Stimulated activated CD4-positive, alpha-beta T cell treated with anti-CD3 and anti-CD28 coated beads, Interleukin-4, amount 100 ng/mL, for 24 hours (primary cell): Measurements from ENCODE around the gene AHNAK2.

Experiments used
- DNase-seq: peaks from one replicate; pipeline ENCODE4 v3.0.0-alpha.2; 2020

The AHNAK2 gene

DNA sequence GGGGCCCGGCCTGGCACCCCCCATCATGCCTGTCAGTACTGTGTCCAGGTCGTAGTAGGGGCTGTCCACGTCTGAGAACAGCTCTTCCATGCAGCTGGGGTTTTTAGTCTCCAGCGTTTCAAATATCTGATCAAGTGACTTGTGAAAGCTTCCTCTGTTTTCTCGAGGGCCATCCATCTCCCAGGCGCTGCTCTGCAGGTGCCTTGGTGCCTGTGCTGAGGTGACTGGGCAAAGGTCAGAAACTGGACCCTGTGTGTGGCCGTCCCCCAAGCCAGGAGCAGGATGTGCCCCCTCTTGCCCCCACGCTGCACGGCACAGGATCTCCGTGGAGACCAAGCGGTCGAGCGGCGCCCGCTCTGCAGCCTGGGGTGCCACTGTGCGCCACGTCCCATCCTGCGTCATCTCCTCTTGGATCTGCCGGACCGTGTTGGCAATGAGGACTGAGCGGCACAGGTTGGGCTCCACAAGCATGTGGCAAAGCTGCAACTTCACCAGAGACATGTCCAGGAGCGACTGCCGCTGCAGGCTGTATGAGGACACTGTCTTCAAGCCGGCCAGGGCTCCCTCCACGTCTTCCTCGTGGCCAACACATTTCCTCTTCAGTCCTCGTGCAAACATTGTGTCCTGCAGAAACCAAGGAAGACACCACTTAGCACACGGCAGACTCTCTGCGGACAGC, 33.3 kb upstream of the AHNAK2 start:
- no peak for DNase-seq

DNA sequence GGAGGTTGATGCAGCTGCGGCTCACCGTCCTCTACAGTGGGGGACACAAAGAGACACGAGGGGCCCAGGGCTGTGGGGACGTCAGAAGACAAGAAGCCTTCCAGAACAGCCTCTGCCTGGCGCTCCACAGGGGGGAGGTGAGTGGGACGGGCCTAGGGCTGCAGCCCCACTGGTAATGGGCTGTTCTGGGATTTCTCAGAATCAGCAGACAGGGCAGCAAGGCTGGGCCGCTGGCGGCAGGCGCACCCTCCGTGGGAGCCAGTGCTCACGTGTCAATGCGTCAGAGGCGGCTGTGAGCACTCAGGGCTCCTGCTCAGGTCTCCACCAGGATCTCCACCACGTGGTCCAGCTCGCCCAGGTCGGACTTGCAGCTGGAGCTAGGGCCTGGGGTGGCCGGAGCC, 32.7 kb upstream of the AHNAK2 start:
- DNase-seq = no peak

DNA sequence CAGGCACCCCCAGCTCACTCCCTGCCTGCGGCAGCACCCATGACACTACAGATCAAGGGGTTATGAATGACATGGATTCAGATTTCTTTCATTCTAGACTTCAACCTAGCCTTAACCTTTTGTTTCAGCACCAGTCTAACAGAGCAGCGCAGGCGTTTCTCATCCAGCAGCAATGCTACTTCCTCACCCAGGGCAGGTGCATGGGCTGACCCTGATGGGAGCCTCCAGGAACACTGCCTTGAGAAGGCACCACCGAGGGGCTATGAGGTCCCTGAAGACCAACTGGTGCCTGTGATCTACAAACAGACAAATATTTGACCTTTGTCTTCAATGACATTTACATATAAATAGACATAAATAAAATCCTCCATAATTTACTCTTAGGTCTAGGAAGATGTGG, 31.9 kb upstream of the AHNAK2 start:
- no peak for DNase-seq

DNA sequence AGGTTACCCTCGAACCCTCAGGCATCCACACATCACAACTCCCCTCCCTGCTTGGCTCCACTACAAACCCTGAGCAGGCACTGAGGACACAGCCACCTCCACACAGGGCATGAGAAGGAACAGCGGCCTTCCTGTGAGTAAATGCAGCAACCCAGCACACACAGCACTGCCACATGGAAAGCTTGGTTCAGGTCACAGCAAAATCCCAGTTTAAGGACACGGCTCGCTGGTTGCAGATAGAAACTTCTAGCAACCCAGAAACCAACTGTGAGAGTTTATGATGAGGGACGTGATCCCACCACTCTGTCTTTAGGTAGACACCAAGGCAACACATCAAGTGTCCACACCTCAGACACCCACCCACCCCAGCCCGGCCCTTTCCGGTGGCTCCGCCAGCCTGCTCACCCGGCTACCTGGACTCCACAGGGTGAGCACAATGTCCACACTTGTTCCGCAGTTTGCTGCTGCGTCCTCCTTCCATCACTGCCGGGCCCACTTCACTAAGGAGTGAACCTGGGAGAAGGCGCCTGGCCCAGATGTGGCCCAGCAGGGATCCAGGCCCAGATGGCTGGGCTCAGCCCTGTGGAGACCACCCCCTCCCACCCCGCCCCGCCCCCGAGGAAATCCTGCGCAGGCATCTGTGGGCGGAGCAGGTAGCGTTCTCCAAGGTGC, 29.6 kb upstream of the AHNAK2 start:
- DNase-seq = no peak

DNA sequence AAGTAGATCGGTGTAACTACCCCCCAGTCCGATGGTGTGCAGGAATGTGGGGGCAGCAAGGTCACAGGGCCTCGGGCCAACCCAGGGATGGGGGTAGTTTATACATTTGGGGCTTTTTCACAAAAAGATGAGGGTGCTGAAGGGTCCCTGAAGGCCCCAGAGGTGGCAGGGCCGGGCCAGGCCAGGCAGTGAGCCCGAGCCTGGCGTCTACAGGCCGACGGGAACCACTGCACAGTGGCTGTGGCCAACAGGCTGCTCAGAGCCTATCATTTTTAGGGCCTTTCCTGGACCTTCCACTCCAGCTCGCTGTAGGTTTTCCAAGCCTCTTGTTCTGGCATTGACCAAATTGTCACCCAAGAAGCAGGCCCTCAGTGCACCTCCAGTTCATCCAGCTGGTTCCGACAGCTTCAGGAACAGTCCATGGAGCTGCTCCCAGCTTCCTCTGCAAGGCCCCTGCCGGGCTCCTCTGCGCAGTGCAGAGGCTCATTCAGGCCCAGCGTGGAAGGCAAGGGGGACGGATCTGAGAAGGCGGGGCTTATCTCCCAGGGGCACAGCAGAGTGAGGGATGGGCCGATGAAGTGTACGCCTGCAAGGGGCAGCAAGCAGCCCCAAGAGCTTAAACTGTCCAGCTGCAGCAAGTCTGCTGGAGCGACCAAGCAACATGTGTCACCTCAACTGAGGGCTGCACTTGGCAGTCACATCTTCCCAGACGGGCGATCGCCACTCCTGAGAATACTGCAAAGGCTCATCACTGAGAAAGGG, 28.8 kb upstream of the AHNAK2 start:
- no peak for DNase-seq

DNA sequence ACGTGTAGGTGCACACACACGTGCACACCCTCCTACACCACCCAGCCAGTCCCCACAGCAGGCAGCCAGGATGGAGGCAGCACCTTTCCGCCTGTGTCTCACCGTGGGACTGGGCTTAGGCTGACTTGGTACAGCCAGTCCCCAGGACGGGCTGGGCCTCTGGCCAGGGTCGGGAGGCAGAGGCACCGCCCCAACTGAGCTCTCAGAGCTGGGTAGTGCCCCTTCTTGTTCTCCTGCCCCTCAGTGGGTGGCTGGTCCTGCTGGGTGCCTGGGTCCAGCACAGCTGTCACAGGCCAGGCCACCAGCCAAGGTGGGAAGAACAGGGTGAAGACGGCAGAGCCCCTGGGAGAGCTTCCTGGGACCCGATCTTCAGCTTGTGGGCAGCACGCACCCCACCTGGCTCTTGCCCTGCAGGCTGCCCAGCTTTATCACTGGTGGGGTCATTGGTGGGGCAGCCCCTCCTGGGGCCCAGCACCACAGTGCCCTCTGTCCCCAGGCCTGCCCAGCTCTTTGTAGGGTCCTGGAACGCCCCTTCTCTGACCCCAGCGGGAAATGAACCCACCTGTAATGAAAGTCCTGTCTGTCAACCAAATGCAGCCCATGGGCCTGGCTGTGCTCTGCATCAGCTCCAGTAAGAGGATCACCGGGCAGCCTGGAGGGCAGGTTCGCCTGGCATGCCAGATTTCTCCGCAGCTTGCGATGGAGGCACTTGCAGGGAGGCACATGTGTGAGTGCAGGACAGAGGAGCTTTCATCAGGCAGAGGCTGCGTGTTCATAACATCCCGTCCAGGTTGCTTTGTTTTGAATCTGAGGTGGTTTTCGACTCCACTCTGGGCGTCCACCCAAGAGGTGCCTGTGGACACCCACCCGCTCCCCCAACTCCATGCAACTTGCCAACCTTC, 28.0 kb upstream of the AHNAK2 start:
- DNase-seq = no peak

DNA sequence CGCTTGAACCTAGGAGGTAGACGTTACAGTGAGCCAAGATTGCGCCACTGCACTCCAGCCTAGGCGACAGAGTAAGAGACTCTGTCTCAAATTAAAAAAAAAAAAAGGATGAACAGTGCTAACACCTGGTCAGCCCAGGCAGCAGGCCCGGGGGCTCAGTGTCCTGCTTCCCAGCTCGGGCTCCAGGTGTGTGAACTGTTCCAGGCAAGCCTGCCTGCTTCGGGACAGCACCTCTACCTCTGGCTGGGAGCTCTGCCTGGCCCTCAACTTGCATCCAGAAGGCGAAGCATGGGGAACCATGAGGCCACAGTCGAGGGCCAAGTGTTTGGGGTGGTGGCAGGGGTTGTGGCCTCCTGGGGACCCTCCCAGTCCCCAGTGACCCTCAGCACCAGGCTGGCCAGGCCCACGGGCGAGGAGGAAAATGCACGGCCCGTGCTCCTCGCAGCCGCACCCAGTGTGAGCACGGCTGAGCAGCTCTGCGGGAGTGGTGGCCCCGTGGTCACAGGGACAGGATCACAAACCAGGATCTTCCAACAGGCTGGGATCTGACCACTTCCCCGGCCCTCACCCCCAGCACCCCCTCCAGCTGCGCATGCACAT, 27.3 kb upstream of the AHNAK2 start:
- no peak for DNase-seq

DNA sequence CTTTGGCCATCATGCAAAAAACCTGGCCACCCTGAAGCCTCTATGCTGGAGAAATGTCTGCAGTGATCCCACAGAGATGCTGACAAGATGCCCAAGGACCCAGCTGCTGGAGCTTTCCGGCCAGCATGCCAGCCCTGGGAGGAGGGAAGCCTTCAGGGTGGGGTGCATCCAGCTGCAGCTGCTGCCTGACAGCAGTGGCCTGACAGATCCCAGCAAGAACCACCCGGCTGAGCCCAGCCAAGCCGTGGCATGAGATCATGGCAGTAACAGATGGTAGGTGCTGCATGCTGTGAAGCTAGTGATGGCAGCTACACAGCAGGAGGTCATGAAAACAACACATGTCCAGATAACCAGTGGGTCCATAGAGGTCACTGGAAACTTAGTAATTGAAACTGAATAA, 21.2 kb upstream of the AHNAK2 start:
- DNase-seq = no peak

DNA sequence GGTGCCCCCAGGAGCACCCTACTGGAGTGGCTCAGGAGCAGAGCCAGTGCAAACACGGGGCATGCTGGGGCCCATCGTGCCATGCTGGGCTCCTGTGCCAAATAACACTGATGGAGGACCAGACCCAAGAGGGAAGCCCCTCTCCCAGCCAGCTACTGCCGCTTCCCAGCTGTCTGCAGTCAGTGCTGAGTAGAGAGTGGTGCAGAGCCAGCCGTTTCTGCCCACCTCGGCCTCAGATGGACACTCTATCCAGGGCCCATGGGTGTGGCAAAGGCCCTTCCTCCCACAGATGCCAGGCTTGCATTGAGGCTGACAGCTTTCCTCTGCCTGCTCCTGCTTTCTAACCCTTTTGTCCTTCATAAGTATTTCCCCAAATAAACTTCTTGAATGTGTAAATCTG, 20.6 kb upstream of the AHNAK2 start:
- DNase-seq = no peak

DNA sequence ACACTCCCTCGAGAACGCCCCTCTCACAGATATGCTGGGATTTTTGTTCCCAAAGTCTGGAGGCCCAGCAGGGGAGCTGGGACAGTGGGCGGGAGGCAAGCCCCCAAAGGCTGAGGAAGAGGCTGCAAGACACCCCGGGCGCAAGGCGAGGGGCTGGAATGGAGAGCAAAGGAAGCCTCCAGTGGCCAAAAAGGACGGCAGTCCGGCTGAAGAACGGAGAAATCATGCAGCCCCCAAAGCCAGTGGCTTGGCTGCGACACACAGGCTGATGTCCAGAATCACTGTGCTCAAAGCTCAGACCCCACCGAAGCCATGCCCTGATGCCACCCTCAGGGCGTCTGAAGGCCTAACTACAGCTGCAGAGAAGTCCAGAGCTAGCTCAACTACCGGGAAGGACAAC, 18.3 kb upstream of the AHNAK2 start:
- no peak for DNase-seq

DNA sequence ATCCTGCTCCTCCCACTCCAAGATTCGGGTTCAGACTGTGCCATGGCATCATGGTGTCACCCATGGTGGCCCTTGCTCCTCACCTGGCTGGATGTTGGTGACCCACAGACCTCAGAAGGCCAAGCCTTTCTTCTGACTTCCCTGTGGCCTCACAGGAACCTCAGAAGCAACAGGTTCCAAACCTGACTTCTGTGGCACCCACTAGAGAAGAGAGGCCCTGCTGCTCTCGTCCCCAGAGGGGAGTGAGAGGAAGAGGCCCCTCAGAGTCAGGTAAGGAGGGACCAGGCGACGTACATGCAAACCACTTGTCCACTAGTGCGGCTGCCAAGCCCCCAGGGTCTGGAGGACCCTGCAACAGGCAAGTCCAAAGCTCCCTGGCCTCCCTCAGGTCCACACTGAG, 17.9 kb upstream of the AHNAK2 start:
- DNase-seq = no peak

DNA sequence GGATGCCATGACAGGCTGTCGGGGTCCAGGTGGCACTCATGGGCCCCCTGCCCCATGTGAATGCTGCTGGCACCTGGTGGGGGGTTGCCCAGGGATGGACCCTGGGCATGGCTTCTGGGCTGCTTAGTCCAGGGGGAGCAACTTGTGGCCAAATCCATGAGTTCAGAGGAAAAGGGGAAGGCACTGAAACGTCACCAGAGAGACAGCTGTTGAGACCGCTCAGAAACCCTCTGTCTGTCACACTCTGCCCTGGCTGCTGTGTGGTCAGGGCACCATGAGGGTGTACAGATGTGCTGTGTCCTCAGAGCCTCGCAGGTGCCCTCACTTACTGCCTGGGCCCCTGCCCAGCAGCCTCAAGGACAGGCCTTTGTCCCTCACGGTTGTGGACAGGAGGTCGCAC, 16.8 kb upstream of the AHNAK2 start:
- no peak for DNase-seq

DNA sequence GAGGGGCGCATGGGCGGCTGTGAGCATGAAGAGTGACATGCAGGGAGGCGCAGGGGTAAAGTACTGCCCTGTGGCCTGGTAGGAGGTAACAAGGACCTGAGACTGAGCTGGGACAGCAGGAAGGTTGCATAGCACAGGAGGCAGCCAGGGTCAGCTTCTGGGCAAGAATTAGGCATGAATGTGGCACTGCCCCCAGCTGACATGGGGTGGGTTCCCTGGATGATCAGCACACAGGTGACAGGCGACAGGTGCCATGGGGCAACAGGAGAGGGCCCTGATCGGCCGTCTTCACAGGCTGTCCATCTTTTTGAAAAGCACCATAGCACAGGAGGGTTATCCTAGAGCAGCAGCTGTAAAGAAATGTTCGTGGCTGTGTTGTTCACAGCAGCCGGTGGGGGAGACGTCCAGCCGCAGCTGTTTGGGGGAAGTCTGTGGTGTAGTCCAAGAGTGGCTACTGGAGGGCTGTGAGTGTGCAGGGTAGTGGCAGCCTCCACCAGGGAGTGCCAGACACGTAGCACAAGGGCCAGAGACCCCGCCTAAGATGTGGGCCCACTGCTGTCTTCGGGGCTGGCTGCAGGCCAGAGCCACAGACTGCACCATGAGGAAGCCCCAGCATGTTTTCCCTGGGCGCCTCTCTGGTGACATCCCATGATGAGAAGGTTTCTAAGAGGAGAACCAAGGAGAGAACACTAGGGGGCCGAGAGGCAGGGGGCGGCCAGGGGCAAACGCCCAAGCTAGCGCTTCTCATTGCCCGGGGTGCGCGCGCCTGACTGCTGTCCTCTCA, 15.8 kb upstream of the AHNAK2 start:
- no peak for DNase-seq

DNA sequence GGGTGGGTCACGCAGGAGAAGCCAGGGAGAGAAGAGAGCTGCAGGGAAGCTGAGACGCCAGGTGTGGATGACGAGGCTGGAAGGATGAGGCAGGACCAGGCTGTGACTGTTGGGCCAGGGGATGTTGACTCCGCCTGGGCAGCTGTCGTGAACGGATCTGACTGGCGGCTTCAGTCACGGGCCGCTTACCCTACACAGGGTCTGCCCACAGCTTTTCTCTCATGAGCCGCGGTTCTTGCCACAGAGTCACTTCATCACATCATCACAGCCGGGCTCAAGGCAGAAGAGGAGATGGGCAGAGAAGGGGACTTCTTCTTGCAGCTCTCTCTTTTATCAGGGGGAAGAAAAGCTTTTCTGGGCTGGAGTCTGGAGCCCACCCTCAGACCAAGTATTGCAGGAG, 15.1 kb upstream of the AHNAK2 start:
- DNase-seq = no peak

DNA sequence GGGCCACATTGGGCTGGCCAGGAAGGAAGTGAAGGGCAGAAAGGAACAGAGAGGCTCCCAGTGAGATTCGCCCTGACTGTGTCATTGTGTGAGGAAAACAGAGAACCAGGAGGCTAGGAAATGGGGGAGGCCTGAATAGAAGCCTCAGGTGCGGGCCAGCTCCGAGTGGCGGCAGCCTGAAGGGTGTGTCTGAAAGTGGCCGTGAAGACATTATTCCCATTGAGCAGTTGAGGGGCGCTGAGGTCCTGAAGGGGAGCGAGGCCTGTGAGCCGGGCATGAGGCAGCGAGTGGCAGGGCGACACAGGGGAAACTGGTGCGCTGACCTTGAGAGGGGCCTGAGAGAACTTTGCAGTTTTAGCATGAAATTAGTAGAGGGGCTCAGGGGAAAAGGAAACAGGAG, 14.3 kb upstream of the AHNAK2 start:
- no peak for DNase-seq

DNA sequence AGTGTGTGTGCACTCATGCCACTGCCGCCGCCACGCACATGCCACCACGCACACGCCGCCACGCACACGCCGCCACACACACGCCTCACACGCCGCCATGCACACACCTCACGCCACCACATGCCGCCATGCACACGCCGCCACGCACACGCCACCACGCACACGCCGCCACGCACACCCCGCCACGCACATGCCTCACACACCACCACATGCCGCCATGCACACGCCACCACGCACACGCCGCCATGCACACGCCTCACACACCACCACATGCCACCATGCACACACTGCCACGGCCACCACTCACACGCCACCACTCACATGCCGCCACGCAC, 13.7 kb upstream of the AHNAK2 start:
- DNase-seq = no peak

DNA sequence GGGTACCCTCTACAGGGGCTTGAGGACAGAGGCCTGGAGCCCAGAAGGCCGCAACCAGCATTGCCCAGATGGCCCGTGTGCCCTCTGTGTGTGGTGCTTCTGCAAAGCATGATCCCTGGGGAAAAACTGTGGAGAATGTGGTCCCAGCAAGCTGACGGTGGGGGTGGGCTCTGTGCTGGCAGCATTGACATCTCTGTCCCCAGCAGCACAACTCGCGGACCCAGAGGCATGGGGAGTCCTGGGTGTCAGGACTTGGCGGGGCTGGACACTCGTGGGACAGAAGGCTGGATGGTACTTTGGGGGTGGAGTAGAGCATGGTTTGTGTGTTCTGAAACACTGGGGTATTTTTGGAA, 11.8 kb upstream of the AHNAK2 start:
- DNase-seq = no peak

DNA sequence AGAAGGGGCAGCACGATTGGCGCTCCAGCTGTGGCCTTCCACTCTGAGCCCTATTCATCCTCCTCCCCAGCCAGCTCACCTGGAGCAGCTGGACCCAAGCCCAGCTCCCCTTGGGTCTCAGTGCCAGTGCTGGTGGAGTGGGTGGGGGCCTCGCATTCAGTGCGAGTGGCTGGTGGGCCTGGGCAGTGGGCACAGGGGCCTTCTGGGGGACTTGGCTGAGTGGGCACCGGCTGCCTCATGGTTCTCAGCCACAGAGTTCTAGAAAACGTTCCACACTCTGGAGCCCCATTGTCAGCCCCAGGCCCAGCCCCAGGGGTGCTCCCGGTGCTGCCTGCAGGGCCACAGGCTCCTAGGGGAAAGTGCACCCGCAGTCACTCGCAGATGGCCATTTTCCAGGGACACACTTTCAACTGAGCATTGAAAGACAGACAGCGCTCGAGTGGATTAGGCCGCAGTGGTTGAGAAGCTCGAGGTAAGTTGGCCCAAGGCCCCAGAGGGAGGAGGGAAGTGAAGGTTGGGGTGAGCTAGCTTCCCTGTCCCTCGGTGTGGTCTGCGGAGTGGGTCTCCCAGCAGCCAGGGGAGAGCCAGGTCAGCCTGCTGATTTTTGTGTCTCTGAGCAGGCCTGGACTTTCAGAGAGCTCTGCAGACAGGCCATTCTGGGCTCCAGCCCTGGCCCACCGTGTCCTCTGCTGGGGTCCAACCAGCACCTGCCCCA, 11.2 kb upstream of the AHNAK2 start:
- no peak for DNase-seq

DNA sequence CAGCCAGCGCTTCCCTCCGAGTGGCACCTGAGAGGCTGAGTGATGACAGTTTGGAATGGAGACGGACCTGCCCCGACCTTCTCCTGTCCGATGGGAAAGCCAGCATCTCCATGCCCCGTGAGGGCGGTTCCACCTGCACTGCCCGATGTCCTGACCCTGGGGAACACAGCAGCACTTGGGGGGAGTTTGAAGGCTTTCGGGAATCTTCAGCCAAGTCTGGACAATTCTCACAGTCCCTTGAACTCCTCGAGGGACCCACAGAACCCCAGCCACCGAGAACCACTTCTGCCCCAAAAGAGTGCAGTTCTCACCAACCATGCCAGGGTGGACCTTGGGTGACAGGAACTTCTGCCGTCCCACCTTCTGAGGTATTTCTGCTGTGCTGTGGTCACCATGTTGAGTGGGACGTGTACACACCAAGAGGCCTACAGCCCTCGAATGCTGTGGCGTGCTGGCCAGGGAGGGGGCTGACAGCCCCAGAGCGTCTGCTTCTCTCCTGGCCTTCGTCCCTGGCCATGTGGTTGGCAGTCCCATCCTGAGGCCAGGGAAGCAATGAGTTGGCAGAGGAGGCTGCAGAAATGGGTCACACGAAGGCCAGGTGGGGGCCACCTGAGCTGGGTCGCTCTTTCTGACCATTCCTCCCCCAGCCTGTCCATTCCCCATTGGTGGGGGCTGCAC, 8.5 kb upstream of the AHNAK2 start:
- DNase-seq = no peak

DNA sequence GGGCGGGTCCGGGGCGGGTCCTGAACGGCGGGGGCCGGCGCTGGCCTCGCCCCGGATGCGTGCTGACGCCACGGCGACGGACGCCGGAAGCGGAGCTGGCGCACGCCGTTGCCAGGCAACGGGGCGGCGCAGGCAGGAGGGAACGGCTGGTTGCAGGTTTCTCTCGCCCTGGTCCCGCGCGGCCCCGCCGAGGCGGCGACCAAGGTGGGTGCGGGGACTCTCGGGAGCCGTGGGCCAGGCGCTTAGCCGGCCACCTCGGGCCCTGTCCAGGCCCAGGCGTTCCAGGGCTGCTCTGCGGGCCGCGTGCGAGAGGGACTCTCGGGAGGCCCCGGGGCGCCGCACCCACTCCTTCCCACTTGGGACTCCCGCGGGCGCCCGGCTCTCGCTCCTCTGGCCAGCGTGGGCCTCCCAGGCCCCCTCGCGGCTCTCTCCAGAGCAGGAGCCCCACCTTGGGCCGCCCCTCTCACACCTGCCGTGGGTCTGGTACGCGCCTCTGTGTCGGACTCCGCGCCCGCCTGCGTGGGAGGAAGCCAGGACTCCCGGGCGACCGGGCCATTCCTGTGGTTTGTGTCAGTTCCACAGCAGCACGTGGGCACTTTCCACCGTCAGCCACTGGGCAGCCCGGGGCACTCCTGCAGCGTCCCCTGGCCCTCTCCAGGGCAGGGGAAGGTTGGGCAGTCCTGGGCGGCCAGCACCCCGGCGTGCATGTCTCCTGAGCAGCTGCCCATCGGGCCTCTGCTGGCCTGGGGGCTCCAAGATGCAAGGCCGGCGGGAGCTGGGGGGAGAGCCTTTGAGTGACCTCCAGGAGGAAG, 7.7 kb upstream of the AHNAK2 start, which contains the start of gene CLBA1:
TSS of gene CLBA1 (plus strand) at position 114 of the 812 bp plus-strand sequence. CDS start at position 758, 644 bp downstream.
- peak; percentile 86 for DNase-seq
